Stimulated activated naive CD8-positive, alpha-beta T cell treated with anti-CD3 and anti-CD28 coated beads, Interleukin-15, amount 100 ng/mL, for 72 hours (primary cell): Measurements from ENCODE around the gene MCM3AP.
A peak's percentile ranks its signal among the peaks of the same experiment; 100 is the strongest.

Experiments
- ATAC-seq: fragments of 150-1000 bp; cut with Tn5 transposase; 2 replicates; pipeline ENCODE4 v1.10.0; 2021; ENCODE audit warnings: mild to moderate bottlenecking, moderate library complexity
- DNase-seq, 2 donors: peaks; one replicate each; pipeline ENCODE4 v3.0.0; 2021 to 2022
- H3K27ac Mint-ChIP-seq, 2 donors: one replicate each; pipeline ENCODE4 v1.8.0; 2022; ENCODE audit warnings: mild to moderate bottlenecking in 2 of 2, mixed read lengths in 2 of 2, moderate library complexity in 2 of 2
- H3K27me3 Mint-ChIP-seq: one replicate; pipeline ENCODE4 v1.8.0; 2022; ENCODE audit warnings: mixed read lengths
- H3K4me1 Mint-ChIP-seq: one replicate; pipeline ENCODE4 v1.8.0; 2022; ENCODE audit warnings: mild to moderate bottlenecking, mixed read lengths
- H3K4me3 Mint-ChIP-seq, 2 donors: one replicate each; pipeline ENCODE4 v1.8.0; 2022; ENCODE audit warnings: mild to moderate bottlenecking in 2 of 2, mixed read lengths in 2 of 2, moderate library complexity in 1 of 2
- H3K9me3 Mint-ChIP-seq, 2 donors: one replicate each; pipeline ENCODE4 v1.8.0; 2022; ENCODE audit warnings: mixed read lengths in 2 of 2

Gene MCM3AP

GRCh38 chr21:46222436-46223116 is 62.8 kb downstream of the MCM3AP start:
- no peaks in the 10 kb centered on the region for H3K27me3 Mint-ChIP-seq
- peak overlapping the region in 1 of 2 donors; percentile 27 for H3K27ac Mint-ChIP-seq
- no peak overlapping the region for H3K4me3 Mint-ChIP-seq
- H3K4me1 Mint-ChIP-seq: peaks cover 31% of the 10 kb centered on the region
- H3K9me3 Mint-ChIP-seq: no peaks in the 10 kb centered on the region
- DNase-seq: no peak
- ATAC-seq: no peak

GRCh38 chr21:46221664-46222435 is 63.6 kb downstream of the MCM3AP start:
- Mint-ChIP-seq H3K4me1 (peaks cover 24% of the 10 kb centered on the region), H3K9me3 (no peaks in the 10 kb centered on the region), H3K27ac (peak overlapping the region in 1 of 2 donors; percentile 38), H3K4me3 (no peak overlapping the region), H3K27me3 (no peaks in the 10 kb centered on the region)
- ATAC-seq (no peak), DNase-seq (no peak)

GRCh38 chr21:46220847-46221246 is 64.6 kb downstream of the MCM3AP start:
- H3K27me3 Mint-ChIP-seq: no peaks in the 10 kb centered on the region

GRCh38 chr21:46220275-46220810 is 65.1 kb downstream of the MCM3AP start:
- peaks cover 9% of the 10 kb centered on the region for H3K4me1 Mint-ChIP-seq
- H3K9me3 Mint-ChIP-seq: no peaks in the 10 kb centered on the region
- DNase-seq (no peak), ATAC-seq (no peak)
- no peak overlapping the region for H3K4me3 Mint-ChIP-seq
- H3K27ac Mint-ChIP-seq: peak overlapping the region in 1 of 2 donors; percentile 35
- H3K27me3 Mint-ChIP-seq: no peaks in the 10 kb centered on the region

More at GRCh38 chr21:46220847-46221246, 64.6 kb downstream of the MCM3AP start:
- H3K4me1 Mint-ChIP-seq: peaks cover 14% of the 10 kb centered on the region
- no peaks in the 10 kb centered on the region for H3K9me3 Mint-ChIP-seq
- no peak for DNase-seq
- H3K27ac Mint-ChIP-seq: peak overlapping the region in 1 of 2 donors; percentile 35
- no peak overlapping the region for H3K4me3 Mint-ChIP-seq
- no peak for ATAC-seq

GRCh38 chr21:46219591-46220239 is 65.7 kb downstream of the MCM3AP start:
- H3K27me3 Mint-ChIP-seq: no peaks in the 10 kb centered on the region
- ATAC-seq: no peak
- H3K9me3 Mint-ChIP-seq: no peaks in the 10 kb centered on the region
- H3K4me1 Mint-ChIP-seq: peaks cover 7% of the 10 kb centered on the region
- no peak overlapping the region for H3K4me3 Mint-ChIP-seq
- no peak overlapping the region for H3K27ac Mint-ChIP-seq
- no peak for DNase-seq

GRCh38 chr21:46218906-46219590 is 66.4 kb downstream of the MCM3AP start:
- ATAC-seq (no peak), DNase-seq (no peak)
- no peak overlapping the region for H3K4me3 Mint-ChIP-seq
- H3K27ac Mint-ChIP-seq: peak overlapping the region; percentile 41 to 84
- no peaks in the 10 kb centered on the region for H3K9me3 Mint-ChIP-seq
- peaks cover 7% of the 10 kb centered on the region for H3K4me1 Mint-ChIP-seq
- no peaks in the 10 kb centered on the region for H3K27me3 Mint-ChIP-seq

GRCh38 chr21:46217511-46218196 is 67.8 kb downstream of the MCM3AP start:
- H3K4me3 Mint-ChIP-seq: no peak overlapping the region
- H3K9me3 Mint-ChIP-seq: no peaks in the 10 kb centered on the region
- H3K4me1 Mint-ChIP-seq: peaks cover 6% of the 10 kb centered on the region
- H3K27me3 Mint-ChIP-seq: no peaks in the 10 kb centered on the region
- ATAC-seq (no peak), DNase-seq (no peak)
- no peak overlapping the region for H3K27ac Mint-ChIP-seq

- no peaks in the 10 kb centered on the region for H3K27me3 Mint-ChIP-seq
- ATAC-seq (no peak), DNase-seq (no peak)
- H3K4me1 Mint-ChIP-seq: no peaks in the 10 kb centered on the region
- H3K4me3 Mint-ChIP-seq: no peak overlapping the region
- H3K9me3 Mint-ChIP-seq: no peaks in the 10 kb centered on the region
- H3K27ac Mint-ChIP-seq: peak overlapping the region; percentile 45 to 91
These were observed 69.2 kb downstream of the MCM3AP start for GRCh38 chr21:46216132-46216747.

GRCh38 chr21:46215436-46216131 is 69.8 kb downstream of the MCM3AP start:
- Mint-ChIP-seq H3K27ac (peak overlapping the region; percentile 34 to 91), H3K4me3 (no peak overlapping the region), H3K9me3 (no peaks in the 10 kb centered on the region)

GRCh38 chr21:46214478-46215340 is 70.7 kb downstream of the MCM3AP start:
- Mint-ChIP-seq H3K4me3 (no peak overlapping the region), H3K4me1 (no peaks in the 10 kb centered on the region), H3K27me3 (no peaks in the 10 kb centered on the region), H3K27ac (no peak overlapping the region), H3K9me3 (no peaks in the 10 kb centered on the region)
- ATAC-seq (peak; percentile 5), DNase-seq (peak in 1 of 2 donors; percentile 2)

More at GRCh38 chr21:46215436-46216131, 69.8 kb downstream of the MCM3AP start:
- ATAC-seq: peak; percentile 42
- DNase-seq: no peak
- Mint-ChIP-seq H3K4me1 (no peaks in the 10 kb centered on the region), H3K27me3 (no peaks in the 10 kb centered on the region)

- Mint-ChIP-seq H3K27me3 (no peaks in the 10 kb centered on the region), H3K27ac (peak overlapping the region in 1 of 2 donors; percentile 25), H3K4me1 (no peaks in the 10 kb centered on the region), H3K9me3 (no peaks in the 10 kb centered on the region), H3K4me3 (no peak overlapping the region)
- DNase-seq (peak in 1 of 2 donors; percentile 5), ATAC-seq (no peak)
These were observed 71.7 kb downstream of the MCM3AP start for GRCh38 chr21:46213620-46214286.

GRCh38 chr21:46212721-46213484 is 72.5 kb downstream of the MCM3AP start:
- DNase-seq (no peak), ATAC-seq (no peak)
- Mint-ChIP-seq H3K4me1 (no peaks in the 10 kb centered on the region), H3K9me3 (no peaks in the 10 kb centered on the region), H3K27me3 (no peaks in the 10 kb centered on the region), H3K4me3 (no peak overlapping the region), H3K27ac (no peak overlapping the region)
